ENCODE data around the gene VWA8.
"Not testable (repeated sequence)": the region's sequence is repeated elsewhere in the genome, so short reads cannot be mapped to it uniquely, and the experiment has no call there.

The VWA8 gene

GRCh38 chr13:41608111-41608838 is 352.6 kb downstream of the VWA8 start:
- DNase-seq: no peak

- DNase-seq: no peak
Observed at GRCh38 chr13:41606646-41607045, 354.3 kb downstream of the VWA8 start.

- no peak for DNase-seq
Observed at GRCh38 chr13:41605319-41606285, 355.3 kb downstream of the VWA8 start.

GRCh38 chr13:41603917-41604316 is 357.0 kb downstream of the VWA8 start:
- DNase-seq: no peak

GRCh38 chr13:41601718-41602445 is 359.0 kb downstream of the VWA8 start:
- DNase-seq: no peak

- no peak for DNase-seq
Observed at GRCh38 chr13:41599619-41600018, 361.3 kb downstream of the VWA8 start.

- no peak for DNase-seq
Observed at GRCh38 chr13:41597348-41598041, 363.4 kb downstream of the VWA8 start.

- DNase-seq: no peak
Observed at GRCh38 chr13:41596190-41596589, 364.7 kb downstream of the VWA8 start.

GRCh38 chr13:41595298-41595697 is 365.6 kb downstream of the VWA8 start:
- DNase-seq: no peak

GRCh38 chr13:41590643-41591042 is 370.3 kb downstream of the VWA8 start:
- no peak for DNase-seq

- no peak for DNase-seq
Observed at GRCh38 chr13:41590122-41590521, 370.8 kb downstream of the VWA8 start.

- DNase-seq: no peak
Observed at GRCh38 chr13:41589434-41589833, 371.5 kb downstream of the VWA8 start.

- DNase-seq: no peak
Observed at GRCh38 chr13:41588899-41589298, 372.0 kb downstream of the VWA8 start.

GRCh38 chr13:41588448-41588847 is 372.5 kb downstream of the VWA8 start:
- no peak for DNase-seq

- DNase-seq: no peak
Observed at GRCh38 chr13:41587490-41587889, 373.4 kb downstream of the VWA8 start.

GRCh38 chr13:41586216-41586615 is 374.7 kb downstream of the VWA8 start:
- no peak for DNase-seq

GRCh38 chr13:41582027-41582463 is 378.9 kb downstream of the VWA8 start:
- DNase-seq: no peak

GRCh38 chr13:41580345-41580744 is 380.6 kb downstream of the VWA8 start:
- no peak for DNase-seq

- no peak for DNase-seq
Observed at GRCh38 chr13:41579881-41580280, 381.0 kb downstream of the VWA8 start.

- no peak for DNase-seq
Observed at GRCh38 chr13:41579168-41579567, 381.7 kb downstream of the VWA8 start.

- no peak for DNase-seq
Observed at GRCh38 chr13:41578371-41578770, 382.5 kb downstream of the VWA8 start.

GRCh38 chr13:41577436-41577835 is 383.5 kb downstream of the VWA8 start:
- DNase-seq: no peak

GRCh38 chr13:41573640-41574039 is 387.3 kb downstream of the VWA8 start:
- not testable (repeated sequence) for DNase-seq
